ENCODE data around the gene NRG2.

- no peak for TF ChIP-seq REST (IDR thresholded peaks at IDR 0.05; ENCODE audit: insufficient read depth in 1 of 2, low read depth in 2 of 2, low read length in 2 of 2)
- no peak for TF ChIP-seq TAF1 (IDR thresholded peaks at IDR 0.05; ENCODE audit: borderline replicate concordance, insufficient read depth, low read length)
These were observed 118.5 kb downstream of the NRG2 start for GRCh38 chr5:139924294-139925215.

Measured in PFSK-1 (cell line).